H1 (cell line): ENCODE results near the gene ETF1. TPM values are rescaled to one million over a fixed set of nuclear protein-coding genes. Genes with fewer than 3 reads are reported as not detected.

Experiments used
- BRCA1 ChIP-seq: IDR thresholded peaks from 2 replicates; pipeline ENCODE4 v1.6.1; 2012; ENCODE audit warnings: low read depth, low read length, improper control_type of control experiment
- KDM1A ChIP-seq: fragments of 200-600, 300-600 bp; sonication (generic); IDR thresholded peaks from 2 replicates; pipeline ENCODE4 v1.7.1; 2016; ENCODE audit warnings: mild to moderate bottlenecking, low read length, borderline replicate concordance
- NRF1 ChIP-seq: IDR thresholded peaks from 2 replicates; pipeline ENCODE4 v1.6.1; 2011; ENCODE audit warnings: mild to moderate bottlenecking, low read depth, low read length, improper control_type of control experiment
- RAD21 ChIP-seq, 2 experiments: IDR thresholded peaks in 1 of 2; conservative IDR thresholded peaks in 1 of 2; 2 replicates each; pipeline ENCODE4 v1.6.1; 2011; ENCODE audit warnings: low read depth in 2 of 2, low read length in 2 of 2, improper control_type of control experiment in 1 of 2, inconsistent platforms in 1 of 2, mild to moderate bottlenecking in 1 of 2, moderate library complexity in 1 of 2
- RXRA ChIP-seq: IDR thresholded peaks from 2 replicates; pipeline ENCODE4 v1.6.1; 2011; ENCODE audit warnings: low read depth, mild to moderate bottlenecking, low read length, moderate library complexity; ENCODE audit not compliant: insufficient read depth
- SAP30 ChIP-seq: fragments of 300-600 bp; sonication (generic); IDR thresholded peaks from 2 replicates; pipeline ENCODE4 v1.7.1; 2012; ENCODE audit warnings: low read length, moderate library complexity, mild to moderate bottlenecking, inconsistent platforms; ENCODE audit not compliant: insufficient read depth, insufficient replicate concordance
- TAF7 ChIP-seq: optimal IDR thresholded peaks from 2 replicates; pipeline ENCODE3; 2011; ENCODE audit warnings: low read depth, mild to moderate bottlenecking, inconsistent platforms, low read length, moderate library complexity, borderline replicate concordance
- TBP ChIP-seq: IDR thresholded peaks from 2 replicates; pipeline ENCODE4 v1.6.1; 2011; ENCODE audit warnings: low read depth, low read length, improper control_type of control experiment
- ZNF274 ChIP-seq: IDR thresholded peaks from 2 replicates; pipeline ENCODE4 v1.7.0; 2012; ENCODE audit warnings: low read length, borderline replicate concordance; ENCODE audit errors: extremely low read depth
- polyA plus RNA-seq, 7 experiments: library from polyadenylated mRNA; depleted of rRNA in 3 of 7; stranded (reverse) in 5 of 7; unstranded in 2 of 7; fragments of >200 nt in 5 of 7; fragments of 200-250 nt in 2 of 7; gene quantifications; 1 replicate in 5 of 7; 2 replicates in 1 of 7; 4 replicates in 1 of 7; pipeline versions ENCODE4 v1.2.1 to v1.2.3, GENCODE V29; 2011 to 2013; ENCODE audit warnings: missing spikeins in 2 of 7, mixed read lengths in 2 of 7
- total RNA-seq: library from RNA; stranded (reverse); fragmentation: NEBNext Ultra II Directional; extraction: Animal tissue kit (Norgen Biotek cat#: 25700); gene quantifications from 2 replicates; pipeline ENCODE4 v1.2.1, GENCODE V29; 2021
- TF ChIP-seq, protein P1 (sequence below): fragments of 300-600 bp; sonication (generic); IDR thresholded peaks from 2 replicates; pipeline ENCODE4 v1.7.1; 2012; ENCODE audit warnings: low read length, moderate library complexity, mild to moderate bottlenecking, inconsistent platforms; ENCODE audit not compliant: insufficient replicate concordance
- TF ChIP-seq, protein P2 (sequence below): IDR thresholded peaks from 2 replicates; pipeline ENCODE4 v1.6.1; 2012; ENCODE audit warnings: inconsistent platforms

ETF1 gene
- total and polyA plus RNA-seq, 2 of the 8 experiments (the other 6 are each of a cell fraction or from before 2014, with no cell fraction given): 50.5 to 168 TPM

DNA sequence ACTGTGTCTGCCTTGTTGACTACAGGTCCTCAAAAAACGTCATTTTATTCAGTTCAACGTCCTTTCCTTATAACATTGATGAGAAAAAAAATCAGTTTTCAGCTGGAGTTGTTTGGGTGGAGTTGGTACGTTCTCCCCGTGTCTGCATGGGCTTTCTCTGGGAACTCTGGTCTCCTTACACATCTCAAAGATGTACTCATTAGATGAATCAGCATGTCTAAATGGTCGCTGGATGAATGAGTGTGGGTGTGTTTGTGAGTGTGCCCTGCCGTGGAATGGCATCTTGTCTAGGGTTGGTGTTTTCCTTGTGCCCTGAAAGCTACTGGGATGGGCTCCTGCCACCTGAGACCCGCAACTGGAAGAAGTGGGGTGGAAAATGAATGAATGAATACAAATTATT is 47.7 kb downstream of the ETF1 start (continued):
- TF ChIP-seq, protein P1, sequence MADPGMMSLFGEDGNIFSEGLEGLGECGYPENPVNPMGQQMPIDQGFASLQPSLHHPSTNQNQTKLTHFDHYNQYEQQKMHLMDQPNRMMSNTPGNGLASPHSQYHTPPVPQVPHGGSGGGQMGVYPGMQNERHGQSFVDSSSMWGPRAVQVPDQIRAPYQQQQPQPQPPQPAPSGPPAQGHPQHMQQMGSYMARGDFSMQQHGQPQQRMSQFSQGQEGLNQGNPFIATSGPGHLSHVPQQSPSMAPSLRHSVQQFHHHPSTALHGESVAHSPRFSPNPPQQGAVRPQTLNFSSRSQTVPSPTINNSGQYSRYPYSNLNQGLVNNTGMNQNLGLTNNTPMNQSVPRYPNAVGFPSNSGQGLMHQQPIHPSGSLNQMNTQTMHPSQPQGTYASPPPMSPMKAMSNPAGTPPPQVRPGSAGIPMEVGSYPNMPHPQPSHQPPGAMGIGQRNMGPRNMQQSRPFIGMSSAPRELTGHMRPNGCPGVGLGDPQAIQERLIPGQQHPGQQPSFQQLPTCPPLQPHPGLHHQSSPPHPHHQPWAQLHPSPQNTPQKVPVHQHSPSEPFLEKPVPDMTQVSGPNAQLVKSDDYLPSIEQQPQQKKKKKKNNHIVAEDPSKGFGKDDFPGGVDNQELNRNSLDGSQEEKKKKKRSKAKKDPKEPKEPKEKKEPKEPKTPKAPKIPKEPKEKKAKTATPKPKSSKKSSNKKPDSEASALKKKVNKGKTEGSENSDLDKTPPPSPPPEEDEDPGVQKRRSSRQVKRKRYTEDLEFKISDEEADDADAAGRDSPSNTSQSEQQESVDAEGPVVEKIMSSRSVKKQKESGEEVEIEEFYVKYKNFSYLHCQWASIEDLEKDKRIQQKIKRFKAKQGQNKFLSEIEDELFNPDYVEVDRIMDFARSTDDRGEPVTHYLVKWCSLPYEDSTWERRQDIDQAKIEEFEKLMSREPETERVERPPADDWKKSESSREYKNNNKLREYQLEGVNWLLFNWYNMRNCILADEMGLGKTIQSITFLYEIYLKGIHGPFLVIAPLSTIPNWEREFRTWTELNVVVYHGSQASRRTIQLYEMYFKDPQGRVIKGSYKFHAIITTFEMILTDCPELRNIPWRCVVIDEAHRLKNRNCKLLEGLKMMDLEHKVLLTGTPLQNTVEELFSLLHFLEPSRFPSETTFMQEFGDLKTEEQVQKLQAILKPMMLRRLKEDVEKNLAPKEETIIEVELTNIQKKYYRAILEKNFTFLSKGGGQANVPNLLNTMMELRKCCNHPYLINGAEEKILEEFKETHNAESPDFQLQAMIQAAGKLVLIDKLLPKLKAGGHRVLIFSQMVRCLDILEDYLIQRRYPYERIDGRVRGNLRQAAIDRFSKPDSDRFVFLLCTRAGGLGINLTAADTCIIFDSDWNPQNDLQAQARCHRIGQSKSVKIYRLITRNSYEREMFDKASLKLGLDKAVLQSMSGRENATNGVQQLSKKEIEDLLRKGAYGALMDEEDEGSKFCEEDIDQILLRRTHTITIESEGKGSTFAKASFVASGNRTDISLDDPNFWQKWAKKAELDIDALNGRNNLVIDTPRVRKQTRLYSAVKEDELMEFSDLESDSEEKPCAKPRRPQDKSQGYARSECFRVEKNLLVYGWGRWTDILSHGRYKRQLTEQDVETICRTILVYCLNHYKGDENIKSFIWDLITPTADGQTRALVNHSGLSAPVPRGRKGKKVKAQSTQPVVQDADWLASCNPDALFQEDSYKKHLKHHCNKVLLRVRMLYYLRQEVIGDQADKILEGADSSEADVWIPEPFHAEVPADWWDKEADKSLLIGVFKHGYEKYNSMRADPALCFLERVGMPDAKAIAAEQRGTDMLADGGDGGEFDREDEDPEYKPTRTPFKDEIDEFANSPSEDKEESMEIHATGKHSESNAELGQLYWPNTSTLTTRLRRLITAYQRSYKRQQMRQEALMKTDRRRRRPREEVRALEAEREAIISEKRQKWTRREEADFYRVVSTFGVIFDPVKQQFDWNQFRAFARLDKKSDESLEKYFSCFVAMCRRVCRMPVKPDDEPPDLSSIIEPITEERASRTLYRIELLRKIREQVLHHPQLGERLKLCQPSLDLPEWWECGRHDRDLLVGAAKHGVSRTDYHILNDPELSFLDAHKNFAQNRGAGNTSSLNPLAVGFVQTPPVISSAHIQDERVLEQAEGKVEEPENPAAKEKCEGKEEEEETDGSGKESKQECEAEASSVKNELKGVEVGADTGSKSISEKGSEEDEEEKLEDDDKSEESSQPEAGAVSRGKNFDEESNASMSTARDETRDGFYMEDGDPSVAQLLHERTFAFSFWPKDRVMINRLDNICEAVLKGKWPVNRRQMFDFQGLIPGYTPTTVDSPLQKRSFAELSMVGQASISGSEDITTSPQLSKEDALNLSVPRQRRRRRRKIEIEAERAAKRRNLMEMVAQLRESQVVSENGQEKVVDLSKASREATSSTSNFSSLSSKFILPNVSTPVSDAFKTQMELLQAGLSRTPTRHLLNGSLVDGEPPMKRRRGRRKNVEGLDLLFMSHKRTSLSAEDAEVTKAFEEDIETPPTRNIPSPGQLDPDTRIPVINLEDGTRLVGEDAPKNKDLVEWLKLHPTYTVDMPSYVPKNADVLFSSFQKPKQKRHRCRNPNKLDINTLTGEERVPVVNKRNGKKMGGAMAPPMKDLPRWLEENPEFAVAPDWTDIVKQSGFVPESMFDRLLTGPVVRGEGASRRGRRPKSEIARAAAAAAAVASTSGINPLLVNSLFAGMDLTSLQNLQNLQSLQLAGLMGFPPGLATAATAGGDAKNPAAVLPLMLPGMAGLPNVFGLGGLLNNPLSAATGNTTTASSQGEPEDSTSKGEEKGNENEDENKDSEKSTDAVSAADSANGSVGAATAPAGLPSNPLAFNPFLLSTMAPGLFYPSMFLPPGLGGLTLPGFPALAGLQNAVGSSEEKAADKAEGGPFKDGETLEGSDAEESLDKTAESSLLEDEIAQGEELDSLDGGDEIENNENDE: no peak
- TF ChIP-seq TAF7: no peak
- TF ChIP-seq BRCA1: no peak
- TF ChIP-seq, protein P2, sequence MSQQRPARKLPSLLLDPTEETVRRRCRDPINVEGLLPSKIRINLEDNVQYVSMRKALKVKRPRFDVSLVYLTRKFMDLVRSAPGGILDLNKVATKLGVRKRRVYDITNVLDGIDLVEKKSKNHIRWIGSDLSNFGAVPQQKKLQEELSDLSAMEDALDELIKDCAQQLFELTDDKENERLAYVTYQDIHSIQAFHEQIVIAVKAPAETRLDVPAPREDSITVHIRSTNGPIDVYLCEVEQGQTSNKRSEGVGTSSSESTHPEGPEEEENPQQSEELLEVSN: no peak
- no peak for TF ChIP-seq SAP30
- no peak for TF ChIP-seq NRF1
- no peak for TF ChIP-seq ZNF274
- no peak for TF ChIP-seq RXRA
- no peak for TF ChIP-seq RAD21 (IDR thresholded peaks at IDR 0.05 in 1 of 2, conservative IDR thresholded peaks at IDR 0.05 in 1 of 2; ENCODE audit: low read depth in 2 of 2, low read length in 2 of 2)
- no peak for TF ChIP-seq KDM1A
- TF ChIP-seq TBP: no peak
